Thyroid gland (tissue), 4 donors: ENCODE data around the gene XCR1. TPM values are rescaled to one million over a fixed set of nuclear protein-coding genes. Genes with fewer than 3 reads are reported as not detected.
A peak's percentile ranks its signal among the peaks of the same experiment; 100 is the strongest.

Source experiments
- DNase-seq, 2 donors: peaks; one replicate each; pipeline ENCODE4 v3.0.0-alpha.2; 2019
- H3K27ac ChIP-seq, 3 donors: fragments of 200-600 bp; sonication (generic); 1 replicate in 2 of 3; 2 replicates in 1 of 3; pipeline ENCODE4 v1.5.1; 2016 to 2019; ENCODE audit warnings: mild to moderate bottlenecking in 1 of 3, moderate library complexity in 1 of 3
- H3K27me3 ChIP-seq: fragments of 200-600 bp; sonication (generic); one replicate; pipeline ENCODE4 v1.5.1; 2019
- H3K36me3 ChIP-seq, 2 donors: fragments of 200-600 bp; sonication (generic); one replicate each; pipeline ENCODE4 v1.5.1; 2016 to 2019
- H3K4me1 ChIP-seq, 2 donors: fragments of 200-600 bp; sonication (generic); one replicate each; pipeline ENCODE4 v1.5.1; 2017 to 2019
- H3K4me3 ChIP-seq, 3 donors: fragments of 200-600 bp; sonication (generic); replicated peaks in 1 of 3; 1 replicate in 2 of 3; 2 replicates in 1 of 3; pipeline ENCODE4 v1.5.1; 2016; ENCODE audit warnings: mild to moderate bottlenecking in 1 of 3
- H3K9me3 ChIP-seq: fragments of 200-600 bp; sonication (generic); one replicate; pipeline ENCODE4 v1.5.1; 2017
- CTCF ChIP-seq, 6 experiments: fragments of 200-600 bp in 3 of 6; fragments of 450-650 bp in 3 of 6; sonication (generic) in 3 of 6; IDR thresholded peaks; one replicate each; pipeline ENCODE4 v1.5.1; 2016 to 2019; ENCODE audit warnings: antibody characterized with exemption in 6 of 6, mild to moderate bottlenecking in 2 of 6, inconsistent platforms in 1 of 6, moderate library complexity in 1 of 6
- POLR2A ChIP-seq, 2 donors: fragments of 450-650 bp; IDR thresholded peaks; one replicate each; pipeline ENCODE4 v1.6.1; 2017; ENCODE audit warnings: antibody characterized with exemption in 2 of 2, mild to moderate bottlenecking in 2 of 2, moderate library complexity in 1 of 2
- WGBS, 2 donors: methylation state at CpG; one replicate each; pipeline ENCODE4 v1.1.5; 2017; 5-methylcytosine and 5-hydroxymethylcytosine counted together
- intact Hi-C: fragments of 100-400 bp; cut with DNase I; formaldehyde crosslinking; loops from one replicate; pipeline ENCODE4 v1.15.1; 2023
- total RNA-seq, 4 donors: library from RNA; depleted of rRNA; stranded (reverse); fragments of >200 nt; gene quantifications; one replicate each; pipeline ENCODE4 v1.2.3, GENCODE V29; 2016

XCR1 gene
- total RNA-seq, 4 donors from 2014 or later = not detected

DNA sequence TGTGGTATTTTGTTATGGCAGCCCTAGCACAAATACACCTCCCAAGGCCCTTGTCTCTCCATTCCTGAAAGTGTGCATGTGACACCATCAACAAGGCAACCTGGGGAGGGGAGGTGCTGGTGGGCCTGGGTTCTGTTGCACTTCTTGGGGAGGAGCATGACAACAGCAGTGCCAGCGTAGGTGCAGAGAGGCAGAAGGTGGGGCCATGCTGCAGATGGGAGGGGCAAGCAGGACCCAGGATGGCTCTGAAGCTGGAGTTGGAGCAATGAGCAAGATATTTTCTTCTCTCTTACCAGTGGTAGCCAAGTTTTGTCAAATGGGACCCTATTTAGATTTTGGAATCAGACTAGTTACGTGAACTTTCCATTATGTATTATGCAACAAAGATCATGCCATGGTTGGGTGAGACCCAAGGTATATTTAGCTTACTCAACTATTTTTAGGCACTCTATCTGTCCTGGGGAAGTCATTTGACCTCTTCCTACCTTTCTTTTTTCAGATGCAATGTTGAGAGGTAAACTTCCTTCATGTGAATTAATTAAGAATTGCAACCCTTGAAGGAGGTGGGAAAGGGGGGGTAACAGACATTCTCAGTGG lies 35.1 kb downstream of the XCR1 start:
- intact Hi-C loops = loop anchor here (5.0 kb wide), 1 partner anchor 40 kb away; no protein-coding TSS in a partner anchor
- Histone ChIP-seq H3K27ac (peak overlapping the region; percentile 50 to 94 (median 54)), H3K27me3 (no peaks in the 10 kb centered on the region), H3K4me1 (peaks cover 55 to 76% of the 10 kb centered on the region in 2 donors), H3K9me3 (no peaks in the 10 kb centered on the region), H3K4me3 (no peak overlapping the region), H3K36me3 (no peaks in the 10 kb centered on the region)
- peak in 1 of 2 donors; percentile 18 for DNase-seq
- no peak for TF ChIP-seq CTCF (IDR thresholded peaks at IDR 0.05)
- TF ChIP-seq POLR2A (IDR thresholded peaks at IDR 0.05) = no peak
- 73 to 78% methylated on average over 1 to 2 of the region's 2 CpGs for WGBS, 2 donors

- Histone ChIP-seq H3K4me1 (peaks cover 63 to 84% of the 10 kb centered on the region in 2 donors), H3K27me3 (no peaks in the 10 kb centered on the region), H3K36me3 (no peaks in the 10 kb centered on the region), H3K27ac (peak overlapping the region; percentile 32 to 94 (median 54)), H3K4me3 (no peak overlapping the region), H3K9me3 (no peaks in the 10 kb centered on the region)
- TF ChIP-seq POLR2A (IDR thresholded peaks at IDR 0.05) (no peak), CTCF (IDR thresholded peaks at IDR 0.05) (no peak)
- DNase-seq = no peak
- WGBS, 2 donors = 84 to 88% methylated on average over 5 to 6 of the region's 6 CpGs
- intact Hi-C loops = loop anchor here (5.0 kb wide), 1 partner anchor 39 kb away; no protein-coding TSS in a partner anchor
Measured at GRCh38 chr3:45991341-45991740, 35.9 kb downstream of the XCR1 start.

- Histone ChIP-seq H3K4me3 (no peak overlapping the region), H3K27ac (peak overlapping the region; percentile 34 to 84 (median 80)), H3K36me3 (no peaks in the 10 kb centered on the region), H3K9me3 (no peaks in the 10 kb centered on the region), H3K27me3 (no peaks in the 10 kb centered on the region), H3K4me1 (peaks cover 72 to 91% of the 10 kb centered on the region in 2 donors)
- WGBS, 2 donors = 35 to 53% methylated on average over 3 of the region's 3 CpGs
- intact Hi-C loops = loop anchor here (5.0 kb wide), 1 partner anchor 38 kb away; no protein-coding TSS in a partner anchor
- DNase-seq = no peak
- TF ChIP-seq POLR2A (IDR thresholded peaks at IDR 0.05) (no peak), CTCF (IDR thresholded peaks at IDR 0.05) (no peak)
Measured at GRCh38 chr3:45990181-45990580, 37.1 kb downstream of the XCR1 start.

DNA sequence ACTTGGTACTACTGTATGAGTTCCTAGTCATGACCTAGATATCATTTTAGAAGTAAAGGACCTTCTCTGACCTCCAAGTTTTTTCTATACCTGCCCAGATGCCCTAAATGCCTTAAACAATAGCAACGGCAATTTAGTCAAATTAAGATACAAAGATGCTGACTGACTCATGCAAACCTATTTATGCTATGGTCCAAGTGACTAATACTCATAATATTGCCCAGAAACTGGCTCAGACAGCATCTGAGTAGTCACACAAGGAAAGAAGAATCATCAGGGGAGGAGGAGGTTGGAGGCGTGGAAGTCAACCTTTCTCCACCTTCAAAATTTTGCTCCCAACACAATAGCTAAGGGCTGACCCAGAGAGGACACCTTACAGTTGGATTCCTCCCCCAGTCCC lies 38.5 kb downstream of the XCR1 start:
- Histone ChIP-seq H3K27me3 (no peaks in the 10 kb centered on the region), H3K27ac (peak overlapping the region; percentile 34 to 84 (median 80)), H3K4me1 (peaks cover 78 to 95% of the 10 kb centered on the region in 2 donors), H3K4me3 (no peak overlapping the region), H3K9me3 (no peaks in the 10 kb centered on the region), H3K36me3 (peaks cover 2 to 6% of the 10 kb centered on the region in 2 donors)
- TF ChIP-seq POLR2A (IDR thresholded peaks at IDR 0.05) = no peak
- TF ChIP-seq CTCF (IDR thresholded peaks at IDR 0.05) = no peak
- WGBS, 2 donors = 77 to 84% methylated on average over 2 of the region's 2 CpGs
- no peak for DNase-seq
- intact Hi-C loops = no loop called here

- no peak for DNase-seq
- H3K4me3 ChIP-seq = no peak overlapping the region
- no peaks in the 10 kb centered on the region for H3K9me3 ChIP-seq
- TF ChIP-seq POLR2A (IDR thresholded peaks at IDR 0.05) = no peak
- TF ChIP-seq CTCF (IDR thresholded peaks at IDR 0.05) = no peak
- H3K4me1 ChIP-seq = peaks cover 77 to 93% of the 10 kb centered on the region in 2 donors
- no peaks in the 10 kb centered on the region for H3K27me3 ChIP-seq
- peaks cover 7 to 8% of the 10 kb centered on the region in 2 donors for H3K36me3 ChIP-seq
- 74 to 87% methylated on average over 4 of the region's 4 CpGs for WGBS, 2 donors
- H3K27ac ChIP-seq = peak overlapping the region; percentile 79 to 84 (median 80)
- intact Hi-C loops = no loop called here
Measured at GRCh38 chr3:45988362-45988761, 38.9 kb downstream of the XCR1 start.
